ENCODE results near the gene FBXO27. TPM values are rescaled to one million over a fixed set of nuclear protein-coding genes. Genes with fewer than 3 reads are reported as not detected.

The FBXO27 gene
- total and polyA plus RNA-seq, 10 donors = 0.10 to 4.2 (median 1.4) TPM

GRCh38 chr19:39017646-39018045 is 14.7 kb downstream of the FBXO27 start:
- intact Hi-C loops (cut with DNase I; ENCODE audit: low total_unique reads) = no loop called here
- H3K36me3 ChIP-seq = no peaks in the 10 kb centered on the region
- TF ChIP-seq POLR2A (IDR thresholded peaks at IDR 0.05) (no peak), POLR2AphosphoS5 (IDR thresholded peaks at IDR 0.05) (no peak), CTCF (IDR thresholded peaks at IDR 0.05 in 8 of 11, conservative IDR thresholded peaks at IDR 0.05 in 3 of 11) (no peak)
- peaks cover 0 to 31% (median 0%) of the 10 kb centered on the region in 7 donors for H3K27me3 ChIP-seq (replicated peaks in 1 of 7)
- no peak for DNase-seq
- no peak overlapping the region for H3K4me3 ChIP-seq
- H3K9me3 ChIP-seq = peaks cover 0 to 9% (median 2%) of the 10 kb centered on the region in 8 donors
- H3K4me1 ChIP-seq = no peaks in the 10 kb centered on the region
- no peak overlapping the region for H3K27ac ChIP-seq
- WGBS, 5 donors = 84 to 90% (median 87%) methylated on average over 4 of the region's 4 CpGs

GRCh38 chr19:39017026-39017425 is 15.3 kb downstream of the FBXO27 start:
- H3K4me1 ChIP-seq = no peaks in the 10 kb centered on the region
- H3K36me3 ChIP-seq = no peaks in the 10 kb centered on the region
- no peak for DNase-seq
- TF ChIP-seq POLR2AphosphoS5 (IDR thresholded peaks at IDR 0.05) = no peak
- TF ChIP-seq POLR2A (IDR thresholded peaks at IDR 0.05) = no peak
- TF ChIP-seq CTCF (IDR thresholded peaks at IDR 0.05 in 8 of 11, conservative IDR thresholded peaks at IDR 0.05 in 3 of 11) = no peak
- peaks cover 0 to 9% (median 2%) of the 10 kb centered on the region in 8 donors for H3K9me3 ChIP-seq
- H3K27ac ChIP-seq = no peak overlapping the region
- H3K27me3 ChIP-seq (replicated peaks in 1 of 7) = peaks cover 0 to 33% (median 0%) of the 10 kb centered on the region in 7 donors
- no peak overlapping the region for H3K4me3 ChIP-seq
- intact Hi-C loops (cut with DNase I; ENCODE audit: low total_unique reads) = no loop called here
- WGBS, 5 donors = 84 to 91% (median 86%) methylated on average over 6 of the region's 6 CpGs

- Histone ChIP-seq H3K27me3 (replicated peaks in 1 of 7) (peaks cover 0 to 41% (median 0%) of the 10 kb centered on the region in 7 donors), H3K9me3 (no peaks in the 10 kb centered on the region), H3K36me3 (no peaks in the 10 kb centered on the region), H3K4me1 (no peaks in the 10 kb centered on the region), H3K27ac (no peak overlapping the region), H3K4me3 (no peak overlapping the region)
- DNase-seq = no peak
- intact Hi-C loops (cut with DNase I; ENCODE audit: low total_unique reads) = no loop called here
- TF ChIP-seq POLR2AphosphoS5 (IDR thresholded peaks at IDR 0.05) = no peak
- TF ChIP-seq POLR2A (IDR thresholded peaks at IDR 0.05) = no peak
- no peak for TF ChIP-seq CTCF (IDR thresholded peaks at IDR 0.05 in 8 of 11, conservative IDR thresholded peaks at IDR 0.05 in 3 of 11)
- WGBS, 5 donors = 63 to 82% (median 66%) methylated on average over 7 of the region's 7 CpGs
These were observed 18.3 kb downstream of the FBXO27 start for GRCh38 chr19:39014037-39014436.

GRCh38 chr19:39009001-39009400 is 23.3 kb downstream of the FBXO27 start:
- Histone ChIP-seq H3K36me3 (no peaks in the 10 kb centered on the region), H3K27me3 (replicated peaks in 1 of 7) (peaks cover 0 to 52% (median 0%) of the 10 kb centered on the region in 7 donors), H3K4me1 (no peaks in the 10 kb centered on the region), H3K9me3 (no peaks in the 10 kb centered on the region), H3K4me3 (no peak overlapping the region), H3K27ac (no peak overlapping the region)
- 77 to 87% (median 81%) methylated on average over 6 of the region's 6 CpGs for WGBS, 5 donors
- TF ChIP-seq POLR2AphosphoS5 (IDR thresholded peaks at IDR 0.05) (no peak), CTCF (IDR thresholded peaks at IDR 0.05 in 8 of 11, conservative IDR thresholded peaks at IDR 0.05 in 3 of 11) (no peak), POLR2A (IDR thresholded peaks at IDR 0.05) (no peak)
- DNase-seq = no peak
- intact Hi-C loops (cut with DNase I; ENCODE audit: low total_unique reads) = no loop called here
